Activated naive CD8-positive, alpha-beta T cell treated with anti-CD3 and anti-CD28 coated beads, Interleukin-2, amount 10 ng/mL, durations not matched to agents 7 days and 5 days (primary cell): ENCODE data around the gene SLC6A11. TPM values are rescaled to one million over a fixed set of nuclear protein-coding genes. Genes with fewer than 3 reads are reported as not detected.

Source experiments
- ATAC-seq: fragments of 150-1000 bp; cut with Tn5 transposase; one replicate; pipeline ENCODE4 v1.10.0; 2021; ENCODE audit warnings: low read depth, moderate library complexity
- POLR2A ChIA-PET: fragments of 350-600 bp; sonication (Branson Sonifier 250); formaldehyde crosslinking; loops from one replicate; lab custom pipeline; 2021; ENCODE audit warnings: antibody characterized with exemption; lab: Charles Lee
- DNase-seq: peaks from one replicate; pipeline ENCODE4 v3.0.0; 2021
- H3K27ac Mint-ChIP-seq: one replicate; pipeline ENCODE4 v1.8.0; 2022; ENCODE audit warnings: mild to moderate bottlenecking, mixed read lengths
- H3K27me3 Mint-ChIP-seq: one replicate; pipeline ENCODE4 v1.8.0; 2022; ENCODE audit warnings: mild to moderate bottlenecking, moderate library complexity, mixed read lengths
- H3K36me3 Mint-ChIP-seq: one replicate; pipeline ENCODE4 v1.8.0; 2021; ENCODE audit warnings: mild to moderate bottlenecking, mixed read lengths
- H3K4me1 Mint-ChIP-seq: one replicate; pipeline ENCODE4 v1.8.0; 2021; ENCODE audit warnings: mixed read lengths
- H3K4me3 Mint-ChIP-seq: one replicate; pipeline ENCODE4 v1.8.0; 2022; ENCODE audit warnings: mild to moderate bottlenecking, moderate library complexity, mixed read lengths
- H3K9me3 Mint-ChIP-seq: one replicate; pipeline ENCODE4 v1.8.0; 2021; ENCODE audit warnings: mixed read lengths
- total RNA-seq, 2 experiments: library from RNA; stranded (reverse); gene quantifications; one replicate each; pipeline ENCODE4 v1.2.3, GENCODE V29; 2021

Gene SLC6A11
- total RNA-seq, 2 experiments from 2014 or later, result not detected

- no peak for ATAC-seq
- Mint-ChIP-seq H3K36me3 (no peaks in the 10 kb centered on the region), H3K27me3 (peaks cover 3% of the 10 kb centered on the region), H3K4me3 (no peak overlapping the region), H3K27ac (no peak overlapping the region), H3K9me3 (no peaks in the 10 kb centered on the region), H3K4me1 (peaks cover 2% of the 10 kb centered on the region)
- POLR2A ChIA-PET, result no interaction called here
- no peak for DNase-seq
These were observed 20.6 kb downstream of the SLC6A11 start for GRCh38 chr3:10836676-10837075.

- H3K27me3 Mint-ChIP-seq, result peaks cover 3% of the 10 kb centered on the region
- ATAC-seq, result no peak
- no peak overlapping the region for H3K4me3 Mint-ChIP-seq
- peaks cover 2% of the 10 kb centered on the region for H3K4me1 Mint-ChIP-seq
- POLR2A ChIA-PET, result no interaction called here
- H3K27ac Mint-ChIP-seq, result no peak overlapping the region
- no peaks in the 10 kb centered on the region for H3K36me3 Mint-ChIP-seq
- no peak for DNase-seq
- no peaks in the 10 kb centered on the region for H3K9me3 Mint-ChIP-seq
These were observed 21.8 kb downstream of the SLC6A11 start for GRCh38 chr3:10837849-10838248.

GRCh38 chr3:10839167-10839566 is 23.1 kb downstream of the SLC6A11 start:
- POLR2A ChIA-PET, result no interaction called here

GRCh38 chr3:10841100-10841499 is 25.1 kb downstream of the SLC6A11 start:
- ATAC-seq, result no peak
- POLR2A ChIA-PET, result no interaction called here

More at GRCh38 chr3:10839167-10839566, 23.1 kb downstream of the SLC6A11 start:
- Mint-ChIP-seq H3K27me3 (peaks cover under 1% of the 10 kb centered on the region), H3K4me1 (peaks cover under 1% of the 10 kb centered on the region), H3K27ac (no peak overlapping the region), H3K36me3 (no peaks in the 10 kb centered on the region), H3K9me3 (no peaks in the 10 kb centered on the region), H3K4me3 (no peak overlapping the region)
- no peak for DNase-seq
- ATAC-seq, result no peak

GRCh38 chr3:10843378-10843777 is 27.4 kb downstream of the SLC6A11 start:
- Mint-ChIP-seq H3K9me3 (no peaks in the 10 kb centered on the region), H3K4me3 (no peak overlapping the region), H3K36me3 (no peaks in the 10 kb centered on the region), H3K4me1 (no peaks in the 10 kb centered on the region), H3K27me3 (peaks cover 2% of the 10 kb centered on the region), H3K27ac (no peak overlapping the region)
- no peak for ATAC-seq
- POLR2A ChIA-PET, result no interaction called here
- DNase-seq, result no peak

More at GRCh38 chr3:10841100-10841499, 25.1 kb downstream of the SLC6A11 start:
- Mint-ChIP-seq H3K27me3 (peaks cover 2% of the 10 kb centered on the region), H3K9me3 (no peaks in the 10 kb centered on the region), H3K27ac (no peak overlapping the region), H3K4me1 (no peaks in the 10 kb centered on the region), H3K4me3 (no peak overlapping the region), H3K36me3 (no peaks in the 10 kb centered on the region)
- no peak for DNase-seq

GRCh38 chr3:10845001-10845761 is 29.2 kb downstream of the SLC6A11 start:
- Mint-ChIP-seq H3K4me3 (no peak overlapping the region), H3K9me3 (no peaks in the 10 kb centered on the region), H3K27ac (no peak overlapping the region), H3K27me3 (peaks cover 3% of the 10 kb centered on the region), H3K4me1 (no peaks in the 10 kb centered on the region), H3K36me3 (no peaks in the 10 kb centered on the region)
- ATAC-seq, result no peak
- POLR2A ChIA-PET, result no interaction called here
- no peak for DNase-seq

GRCh38 chr3:10845839-10846656 is 30.0 kb downstream of the SLC6A11 start:
- H3K36me3 Mint-ChIP-seq, result no peaks in the 10 kb centered on the region
- DNase-seq (no peak), ATAC-seq (no peak)
- POLR2A ChIA-PET, result no interaction called here
- H3K27me3 Mint-ChIP-seq, result peaks cover 6% of the 10 kb centered on the region
- H3K27ac Mint-ChIP-seq, result no peak overlapping the region
- H3K9me3 Mint-ChIP-seq, result no peaks in the 10 kb centered on the region
- no peaks in the 10 kb centered on the region for H3K4me1 Mint-ChIP-seq
- H3K4me3 Mint-ChIP-seq, result no peak overlapping the region

- POLR2A ChIA-PET, result no interaction called here
- H3K4me3 Mint-ChIP-seq, result no peak overlapping the region
- H3K27ac Mint-ChIP-seq, result no peak overlapping the region
- no peaks in the 10 kb centered on the region for H3K9me3 Mint-ChIP-seq
- H3K36me3 Mint-ChIP-seq, result no peaks in the 10 kb centered on the region
- ATAC-seq (no peak), DNase-seq (no peak)
- peaks cover 6% of the 10 kb centered on the region for H3K27me3 Mint-ChIP-seq
- H3K4me1 Mint-ChIP-seq, result no peaks in the 10 kb centered on the region
These were observed 30.6 kb downstream of the SLC6A11 start for GRCh38 chr3:10846657-10846975.

GRCh38 chr3:10848261-10848660 is 32.2 kb downstream of the SLC6A11 start:
- POLR2A ChIA-PET, result no interaction called here
- no peaks in the 10 kb centered on the region for H3K9me3 Mint-ChIP-seq
- peaks cover 6% of the 10 kb centered on the region for H3K27me3 Mint-ChIP-seq
- H3K36me3 Mint-ChIP-seq, result no peaks in the 10 kb centered on the region
- ATAC-seq (no peak), DNase-seq (no peak)
- H3K4me3 Mint-ChIP-seq, result no peak overlapping the region
- H3K4me1 Mint-ChIP-seq, result no peaks in the 10 kb centered on the region
- no peak overlapping the region for H3K27ac Mint-ChIP-seq

- no peaks in the 10 kb centered on the region for H3K9me3 Mint-ChIP-seq
- H3K27me3 Mint-ChIP-seq, result peaks cover 3% of the 10 kb centered on the region
- no peaks in the 10 kb centered on the region for H3K36me3 Mint-ChIP-seq
- no peak overlapping the region for H3K27ac Mint-ChIP-seq
- POLR2A ChIA-PET, result no interaction called here
- DNase-seq (no peak), ATAC-seq (no peak)
- no peaks in the 10 kb centered on the region for H3K4me1 Mint-ChIP-seq
- H3K4me3 Mint-ChIP-seq, result no peak overlapping the region
These were observed 36.2 kb downstream of the SLC6A11 start for GRCh38 chr3:10852066-10852808.

- Mint-ChIP-seq H3K36me3 (no peaks in the 10 kb centered on the region), H3K27me3 (peaks cover 5% of the 10 kb centered on the region), H3K9me3 (no peaks in the 10 kb centered on the region), H3K4me1 (no peaks in the 10 kb centered on the region), H3K27ac (no peak overlapping the region), H3K4me3 (no peak overlapping the region)
- DNase-seq (no peak), ATAC-seq (no peak)
- POLR2A ChIA-PET, result no interaction called here
These were observed 39.2 kb downstream of the SLC6A11 start for GRCh38 chr3:10855083-10855870.

GRCh38 chr3:10855871-10856662 is 40.0 kb downstream of the SLC6A11 start:
- Mint-ChIP-seq H3K4me3 (no peak overlapping the region), H3K36me3 (no peaks in the 10 kb centered on the region), H3K4me1 (no peaks in the 10 kb centered on the region), H3K27me3 (peaks cover 8% of the 10 kb centered on the region), H3K9me3 (no peaks in the 10 kb centered on the region), H3K27ac (no peak overlapping the region)
- POLR2A ChIA-PET, result no interaction called here
- ATAC-seq, result no peak
- no peak for DNase-seq
